ENCODE results near the gene TYW5.

TYW5 gene

GRCh38 chr2:199901942-199902341 is 53.3 kb downstream of the TYW5 start:
- no peaks in the 10 kb centered on the region for H4K20me1 ChIP-seq (ENCODE audit: insufficient read depth, low read length)
- H3F3A ChIP-seq (ENCODE audit: insufficient read depth, low read length) = no peaks in the 10 kb centered on the region
- no peak overlapping the region for H3K4me3 ChIP-seq (ENCODE audit: low read depth, low read length, poor library complexity, severe bottlenecking)
- H3K4me2 ChIP-seq (ENCODE audit: low read length) = no peak overlapping the region
- TF ChIP-seq, protein P1, sequence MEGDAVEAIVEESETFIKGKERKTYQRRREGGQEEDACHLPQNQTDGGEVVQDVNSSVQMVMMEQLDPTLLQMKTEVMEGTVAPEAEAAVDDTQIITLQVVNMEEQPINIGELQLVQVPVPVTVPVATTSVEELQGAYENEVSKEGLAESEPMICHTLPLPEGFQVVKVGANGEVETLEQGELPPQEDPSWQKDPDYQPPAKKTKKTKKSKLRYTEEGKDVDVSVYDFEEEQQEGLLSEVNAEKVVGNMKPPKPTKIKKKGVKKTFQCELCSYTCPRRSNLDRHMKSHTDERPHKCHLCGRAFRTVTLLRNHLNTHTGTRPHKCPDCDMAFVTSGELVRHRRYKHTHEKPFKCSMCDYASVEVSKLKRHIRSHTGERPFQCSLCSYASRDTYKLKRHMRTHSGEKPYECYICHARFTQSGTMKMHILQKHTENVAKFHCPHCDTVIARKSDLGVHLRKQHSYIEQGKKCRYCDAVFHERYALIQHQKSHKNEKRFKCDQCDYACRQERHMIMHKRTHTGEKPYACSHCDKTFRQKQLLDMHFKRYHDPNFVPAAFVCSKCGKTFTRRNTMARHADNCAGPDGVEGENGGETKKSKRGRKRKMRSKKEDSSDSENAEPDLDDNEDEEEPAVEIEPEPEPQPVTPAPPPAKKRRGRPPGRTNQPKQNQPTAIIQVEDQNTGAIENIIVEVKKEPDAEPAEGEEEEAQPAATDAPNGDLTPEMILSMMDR (IDR thresholded peaks at IDR 0.05; ENCODE audit: low read length) = no peak
- TF ChIP-seq EZH2 (IDR thresholded peaks at IDR 0.05; ENCODE audit: borderline replicate concordance, low read length) = no peak
- no peak overlapping the region for H2AFZ ChIP-seq (ENCODE audit: low read length)
- no peaks in the 10 kb centered on the region for H3K36me3 ChIP-seq (ENCODE audit: insufficient read depth, low read length)
- no peaks in the 10 kb centered on the region for H3K9me3 ChIP-seq (ENCODE audit: low read length)
- no peaks in the 10 kb centered on the region for H3K27me3 ChIP-seq (ENCODE audit: insufficient read depth, low read length)
- no peaks in the 10 kb centered on the region for H3K9me2 ChIP-seq (ENCODE audit: low read depth, low read length)
- H3K9ac ChIP-seq (ENCODE audit: low read length) = no peak overlapping the region
- no peak overlapping the region for H3K27ac ChIP-seq (ENCODE audit: low read depth, low read length, poor library complexity, severe bottlenecking)
- H3K4me1 ChIP-seq (ENCODE audit: insufficient read depth, low read length, severe bottlenecking) = no peaks in the 10 kb centered on the region
- H3K79me2 ChIP-seq (ENCODE audit: insufficient read depth, low read length) = no peaks in the 10 kb centered on the region

GRCh38 chr2:199896617-199897016 is 58.7 kb downstream of the TYW5 start:
- no peaks in the 10 kb centered on the region for H4K20me1 ChIP-seq (ENCODE audit: insufficient read depth, low read length)
- H3K27me3 ChIP-seq (ENCODE audit: insufficient read depth, low read length) = no peaks in the 10 kb centered on the region
- H3F3A ChIP-seq (ENCODE audit: insufficient read depth, low read length) = no peaks in the 10 kb centered on the region

DNA sequence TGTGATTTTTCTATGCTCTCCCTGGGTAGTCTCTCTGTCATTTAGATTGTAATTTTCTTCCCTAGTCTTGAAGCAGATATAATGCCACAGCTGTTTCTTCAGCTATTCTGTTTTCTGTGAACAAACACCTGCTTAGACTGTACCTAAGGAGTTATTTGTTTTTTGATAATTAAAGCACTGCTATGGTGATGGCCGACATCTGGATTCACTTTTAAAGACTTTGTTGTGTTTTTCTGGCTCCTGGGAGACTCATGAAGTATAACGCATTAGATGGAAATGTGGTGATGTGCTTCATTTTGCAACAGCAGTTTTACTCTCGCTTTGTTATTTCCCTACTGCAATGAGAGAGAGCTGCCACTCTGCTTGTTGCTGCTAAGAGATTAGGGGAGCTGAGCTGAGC is 59.9 kb downstream of the TYW5 start:
- H3K9ac ChIP-seq (ENCODE audit: low read length) = no peak overlapping the region
- H3K79me2 ChIP-seq (ENCODE audit: insufficient read depth, low read length) = no peaks in the 10 kb centered on the region
- no peaks in the 10 kb centered on the region for H3K9me2 ChIP-seq (ENCODE audit: low read depth, low read length)
- no peaks in the 10 kb centered on the region for H3K36me3 ChIP-seq (ENCODE audit: insufficient read depth, low read length)
- H4K20me1 ChIP-seq (ENCODE audit: insufficient read depth, low read length) = no peaks in the 10 kb centered on the region
- no peak for TF ChIP-seq EZH2 (IDR thresholded peaks at IDR 0.05; ENCODE audit: borderline replicate concordance, low read length)
- no peaks in the 10 kb centered on the region for H3F3A ChIP-seq (ENCODE audit: insufficient read depth, low read length)
- H3K4me3 ChIP-seq (ENCODE audit: low read depth, low read length, poor library complexity, severe bottlenecking) = no peak overlapping the region
- no peaks in the 10 kb centered on the region for H3K27me3 ChIP-seq (ENCODE audit: insufficient read depth, low read length)
- H3K4me2 ChIP-seq (ENCODE audit: low read length) = no peak overlapping the region
- no peak overlapping the region for H3K27ac ChIP-seq (ENCODE audit: low read depth, low read length, poor library complexity, severe bottlenecking)
- no peaks in the 10 kb centered on the region for H3K4me1 ChIP-seq (ENCODE audit: insufficient read depth, low read length, severe bottlenecking)
- H3K9me3 ChIP-seq (ENCODE audit: low read length) = no peaks in the 10 kb centered on the region
- H2AFZ ChIP-seq (ENCODE audit: low read length) = no peak overlapping the region

More at GRCh38 chr2:199896617-199897016, 58.7 kb downstream of the TYW5 start:
- Histone ChIP-seq H3K4me2 (ENCODE audit: low read length) (no peak overlapping the region), H3K4me3 (ENCODE audit: low read depth, low read length, poor library complexity, severe bottlenecking) (no peak overlapping the region), H3K9me3 (ENCODE audit: low read length) (no peaks in the 10 kb centered on the region), H3K9me2 (ENCODE audit: low read depth, low read length) (no peaks in the 10 kb centered on the region), H3K4me1 (ENCODE audit: insufficient read depth, low read length, severe bottlenecking) (no peaks in the 10 kb centered on the region), H3K36me3 (ENCODE audit: insufficient read depth, low read length) (no peaks in the 10 kb centered on the region), H3K79me2 (ENCODE audit: insufficient read depth, low read length) (no peaks in the 10 kb centered on the region), H2AFZ (ENCODE audit: low read length) (no peak overlapping the region), H3K27ac (ENCODE audit: low read depth, low read length, poor library complexity, severe bottlenecking) (no peak overlapping the region), H3K9ac (ENCODE audit: low read length) (no peak overlapping the region)
- no peak for TF ChIP-seq EZH2 (IDR thresholded peaks at IDR 0.05; ENCODE audit: borderline replicate concordance, low read length)
- TF ChIP-seq, protein P1 (IDR thresholded peaks at IDR 0.05; ENCODE audit: low read length) = no peak

DNA sequence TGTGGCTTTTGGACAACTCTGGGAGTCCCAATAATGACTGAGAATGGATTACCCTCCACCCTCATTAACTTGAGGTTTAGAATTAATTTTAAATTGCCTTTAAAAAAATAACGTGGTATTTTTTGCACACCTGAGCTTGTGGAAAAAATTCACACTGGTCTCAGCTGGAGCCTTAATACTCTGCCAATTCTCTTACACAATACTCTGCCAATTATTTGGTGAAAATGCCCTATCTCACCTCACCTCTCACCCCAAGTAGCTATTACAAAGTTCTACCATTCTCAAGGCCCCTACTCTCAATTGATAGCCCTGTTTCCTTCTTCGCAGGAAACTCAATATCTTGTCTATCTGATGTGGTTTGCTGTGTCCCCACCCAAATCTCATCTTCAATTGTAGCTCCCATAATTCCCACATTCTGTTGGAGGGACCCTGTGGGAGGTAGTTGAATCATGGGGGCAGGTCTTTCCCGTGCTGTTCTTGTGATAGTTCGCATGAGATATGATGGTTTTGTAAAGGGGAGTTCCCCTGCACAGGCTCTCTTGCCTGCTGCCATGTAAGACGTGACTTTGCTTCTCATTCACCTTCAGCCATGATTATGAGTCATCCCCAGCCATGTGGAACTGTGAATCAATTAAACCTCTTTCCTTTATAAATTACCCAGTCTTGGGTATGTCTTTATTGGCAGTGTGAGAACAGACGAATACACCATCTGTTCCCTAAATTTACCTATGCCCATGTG is 71.6 kb downstream of the TYW5 start:
- Histone ChIP-seq H3K79me2 (ENCODE audit: insufficient read depth, low read length) (no peaks in the 10 kb centered on the region), H2AFZ (ENCODE audit: low read length) (no peak overlapping the region), H3K4me2 (ENCODE audit: low read length) (no peak overlapping the region), H3K9me3 (ENCODE audit: low read length) (0 out of 2 replicates have a peak, but pooled peaks cover 4% of the 10 kb centered on the region), H3K27ac (ENCODE audit: low read depth, low read length, poor library complexity, severe bottlenecking) (no peak overlapping the region), H3K9ac (ENCODE audit: low read length) (no peak overlapping the region), H3K27me3 (ENCODE audit: insufficient read depth, low read length) (no peaks in the 10 kb centered on the region), H3K4me1 (ENCODE audit: insufficient read depth, low read length, severe bottlenecking) (no peaks in the 10 kb centered on the region), H3K9me2 (ENCODE audit: low read depth, low read length) (no peaks in the 10 kb centered on the region), H3F3A (ENCODE audit: insufficient read depth, low read length) (no peaks in the 10 kb centered on the region), H4K20me1 (ENCODE audit: insufficient read depth, low read length) (no peaks in the 10 kb centered on the region), H3K4me3 (ENCODE audit: low read depth, low read length, poor library complexity, severe bottlenecking) (no peak overlapping the region), H3K36me3 (ENCODE audit: insufficient read depth, low read length) (no peaks in the 10 kb centered on the region)
- TF ChIP-seq EZH2 (IDR thresholded peaks at IDR 0.05; ENCODE audit: borderline replicate concordance, low read length) = no peak
- TF ChIP-seq, protein P1 (IDR thresholded peaks at IDR 0.05; ENCODE audit: low read length) = no peak

All from OCI-LY1 (cell line).